Duodenal mucosa (tissue), 2 donors: ENCODE measurements around the gene THBD.

Experiments used
- H3K27ac ChIP-seq: one replicate; pipeline ENCODE4 v1.7.0; 2013; ENCODE audit warnings: low read depth, low read length
- H3K27me3 ChIP-seq, 2 donors: one replicate each; pipeline ENCODE4 v1.7.0; 2013; ENCODE audit warnings: low read length in 2 of 2, control low read depth in 1 of 2; ENCODE audit not compliant: insufficient read depth in 2 of 2, control insufficient read depth in 1 of 2
- H3K36me3 ChIP-seq, 2 donors: one replicate each; pipeline ENCODE4 v1.7.0; 2013; ENCODE audit warnings: low read length in 2 of 2, control low read depth in 1 of 2; ENCODE audit not compliant: insufficient read depth in 2 of 2, control insufficient read depth in 1 of 2
- H3K4me1 ChIP-seq, 2 donors: one replicate each; pipeline ENCODE4 v1.7.0; 2013; ENCODE audit warnings: low read length in 2 of 2, control low read depth in 1 of 2; ENCODE audit not compliant: insufficient read depth in 2 of 2, control insufficient read depth in 1 of 2
- H3K4me3 ChIP-seq, 2 donors: one replicate each; pipeline ENCODE4 v1.7.0; 2013; ENCODE audit warnings: low read length in 2 of 2, low read depth in 1 of 2
- H3K9ac ChIP-seq, 2 donors: one replicate each; pipeline ENCODE4 v1.7.0; 2013; ENCODE audit warnings: low read length in 2 of 2, low read depth in 1 of 2
- H3K9me3 ChIP-seq, 2 donors: one replicate each; pipeline ENCODE4 v1.7.0; 2013; ENCODE audit warnings: low read length in 2 of 2, control low read depth in 1 of 2; ENCODE audit not compliant: control insufficient read depth in 1 of 2

THBD gene

GRCh38 chr20:23049201-23050075 lies at the start of gene THBD:
Gene THBD, minus strand, starts transcription at chr20:23049672. Its CDS starts 168 bp downstream, at chr20:23049504.
- Histone ChIP-seq H3K4me1 (peaks cover 9 to 25% of the 10 kb centered on the region in 2 donors), H3K27me3 (peaks cover 33 to 42% of the 10 kb centered on the region in 2 donors), H3K9ac (peak within 1 kb of the TSS in 1 of 2 donors; percentile 40), H3K27ac (peak within 1 kb of the TSS; percentile 26), H3K4me3 (peak within 1 kb of the TSS; percentile 63 to 66), H3K9me3 (no peaks in the 10 kb centered on the region), H3K36me3 (no peaks in the 10 kb centered on the region)

- no peak overlapping the region for H3K4me3 ChIP-seq
- H3K9me3 ChIP-seq: no peaks in the 10 kb centered on the region
- no peaks in the 10 kb centered on the region for H3K27me3 ChIP-seq
- H3K4me1 ChIP-seq: peaks cover 0 to 3% of the 10 kb centered on the region in 2 donors
- H3K9ac ChIP-seq: no peak overlapping the region
- no peaks in the 10 kb centered on the region for H3K36me3 ChIP-seq
- H3K27ac ChIP-seq: no peak overlapping the region
Measured at GRCh38 chr20:23097636-23098580, 48.4 kb upstream of the THBD start.

GRCh38 chr20:23096986-23097520 lies 47.6 kb upstream of the THBD start:
- Histone ChIP-seq H3K9ac (no peak overlapping the region), H3K27me3 (no peaks in the 10 kb centered on the region), H3K4me3 (no peak overlapping the region), H3K36me3 (no peaks in the 10 kb centered on the region), H3K4me1 (peaks cover 0 to 3% of the 10 kb centered on the region in 2 donors), H3K9me3 (no peaks in the 10 kb centered on the region), H3K27ac (no peak overlapping the region)

GRCh38 chr20:23096097-23096496 lies 46.6 kb upstream of the THBD start:
- Histone ChIP-seq H3K9me3 (no peaks in the 10 kb centered on the region), H3K4me1 (peaks cover 0 to 3% of the 10 kb centered on the region in 2 donors), H3K27ac (no peak overlapping the region), H3K27me3 (no peaks in the 10 kb centered on the region), H3K4me3 (no peak overlapping the region), H3K36me3 (no peaks in the 10 kb centered on the region), H3K9ac (no peak overlapping the region)

- Histone ChIP-seq H3K9ac (no peak overlapping the region), H3K4me3 (no peak overlapping the region), H3K9me3 (no peaks in the 10 kb centered on the region), H3K36me3 (no peaks in the 10 kb centered on the region), H3K4me1 (peaks cover 0 to 3% of the 10 kb centered on the region in 2 donors), H3K27ac (no peak overlapping the region), H3K27me3 (no peaks in the 10 kb centered on the region)
Measured at GRCh38 chr20:23095499-23095898, 46.0 kb upstream of the THBD start.

GRCh38 chr20:23094927-23095326 lies 45.5 kb upstream of the THBD start:
- Histone ChIP-seq H3K4me3 (no peak overlapping the region), H3K4me1 (no peaks in the 10 kb centered on the region), H3K9me3 (no peaks in the 10 kb centered on the region), H3K27me3 (no peaks in the 10 kb centered on the region), H3K9ac (no peak overlapping the region), H3K36me3 (no peaks in the 10 kb centered on the region), H3K27ac (no peak overlapping the region)

- no peaks in the 10 kb centered on the region for H3K36me3 ChIP-seq
- H3K4me1 ChIP-seq: no peaks in the 10 kb centered on the region
- no peak overlapping the region for H3K4me3 ChIP-seq
Measured at GRCh38 chr20:23094213-23094896, 44.9 kb upstream of the THBD start.

GRCh38 chr20:23093613-23094012 lies 44.1 kb upstream of the THBD start:
- Histone ChIP-seq H3K9ac (no peak overlapping the region), H3K27me3 (no peaks in the 10 kb centered on the region), H3K4me1 (no peaks in the 10 kb centered on the region), H3K4me3 (no peak overlapping the region), H3K9me3 (no peaks in the 10 kb centered on the region), H3K36me3 (no peaks in the 10 kb centered on the region), H3K27ac (no peak overlapping the region)

More at GRCh38 chr20:23094213-23094896, 44.9 kb upstream of the THBD start:
- Histone ChIP-seq H3K9ac (no peak overlapping the region), H3K9me3 (no peaks in the 10 kb centered on the region), H3K27me3 (no peaks in the 10 kb centered on the region), H3K27ac (no peak overlapping the region)

GRCh38 chr20:23092861-23093495 lies 43.5 kb upstream of the THBD start:
- no peaks in the 10 kb centered on the region for H3K9me3 ChIP-seq
- no peaks in the 10 kb centered on the region for H3K36me3 ChIP-seq
- H3K27ac ChIP-seq: no peak overlapping the region
- no peaks in the 10 kb centered on the region for H3K4me1 ChIP-seq
- H3K4me3 ChIP-seq: no peak overlapping the region
- no peaks in the 10 kb centered on the region for H3K27me3 ChIP-seq
- no peak overlapping the region for H3K9ac ChIP-seq
